ENCODE measurements around the gene CADM2. TPM values are rescaled to one million over a fixed set of nuclear protein-coding genes. Genes with fewer than 3 reads are reported as not detected.

Gene CADM2
- total RNA-seq, 6 donors from 2014 or later, result under 0.01 to 4.6 (median 1.2) TPM

DNA sequence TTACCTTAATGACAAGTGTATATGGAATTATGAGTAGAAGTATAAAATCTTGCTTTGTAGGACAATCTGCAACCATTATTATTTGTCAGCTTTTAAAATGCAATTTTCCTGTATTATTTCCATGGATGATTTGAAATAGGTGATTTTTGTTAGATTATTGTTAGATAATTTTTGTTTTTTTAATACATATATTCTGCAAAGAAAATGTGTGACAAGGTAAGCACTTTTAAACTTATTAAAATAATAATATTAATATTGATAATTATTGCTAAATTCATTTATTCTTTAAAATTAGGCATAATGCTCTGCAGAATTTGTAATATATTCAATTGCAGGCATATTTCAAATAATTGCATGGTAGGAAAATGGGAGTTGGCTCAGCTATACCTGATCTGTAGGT is 329.5 kb downstream of the CADM2 start:
- TF ChIP-seq EP300 (IDR thresholded peaks at IDR 0.05) (no peak), POLR2A (IDR thresholded peaks at IDR 0.05) (no peak), POLR2AphosphoS5 (IDR thresholded peaks at IDR 0.05) (no peak)
- TF ChIP-seq, protein P1, sequence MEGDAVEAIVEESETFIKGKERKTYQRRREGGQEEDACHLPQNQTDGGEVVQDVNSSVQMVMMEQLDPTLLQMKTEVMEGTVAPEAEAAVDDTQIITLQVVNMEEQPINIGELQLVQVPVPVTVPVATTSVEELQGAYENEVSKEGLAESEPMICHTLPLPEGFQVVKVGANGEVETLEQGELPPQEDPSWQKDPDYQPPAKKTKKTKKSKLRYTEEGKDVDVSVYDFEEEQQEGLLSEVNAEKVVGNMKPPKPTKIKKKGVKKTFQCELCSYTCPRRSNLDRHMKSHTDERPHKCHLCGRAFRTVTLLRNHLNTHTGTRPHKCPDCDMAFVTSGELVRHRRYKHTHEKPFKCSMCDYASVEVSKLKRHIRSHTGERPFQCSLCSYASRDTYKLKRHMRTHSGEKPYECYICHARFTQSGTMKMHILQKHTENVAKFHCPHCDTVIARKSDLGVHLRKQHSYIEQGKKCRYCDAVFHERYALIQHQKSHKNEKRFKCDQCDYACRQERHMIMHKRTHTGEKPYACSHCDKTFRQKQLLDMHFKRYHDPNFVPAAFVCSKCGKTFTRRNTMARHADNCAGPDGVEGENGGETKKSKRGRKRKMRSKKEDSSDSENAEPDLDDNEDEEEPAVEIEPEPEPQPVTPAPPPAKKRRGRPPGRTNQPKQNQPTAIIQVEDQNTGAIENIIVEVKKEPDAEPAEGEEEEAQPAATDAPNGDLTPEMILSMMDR (IDR thresholded peaks at IDR 0.05), result no peak
- Histone ChIP-seq H3K4me1 (no peaks in the 10 kb centered on the region), H3K27me3 (no peaks in the 10 kb centered on the region), H3K4me3 (no peak overlapping the region), H3K27ac (no peak overlapping the region), H3K9me3 (no peaks in the 10 kb centered on the region), H3K36me3 (no peaks in the 10 kb centered on the region)
- ATAC-seq (ENCODE audit: low FRiP score in 2 of 2), result no peak
- no peak for DNase-seq

GRCh38 chr3:85297291-85297690 is 338.5 kb downstream of the CADM2 start:
- DNase-seq (no peak), ATAC-seq (ENCODE audit: low FRiP score in 2 of 2) (no peak)
- Histone ChIP-seq H3K27ac (no peak overlapping the region), H3K4me1 (no peaks in the 10 kb centered on the region), H3K4me3 (no peak overlapping the region), H3K9me3 (no peaks in the 10 kb centered on the region), H3K27me3 (no peaks in the 10 kb centered on the region), H3K36me3 (no peaks in the 10 kb centered on the region)
- TF ChIP-seq, protein P1 (IDR thresholded peaks at IDR 0.05), result no peak
- TF ChIP-seq POLR2A (IDR thresholded peaks at IDR 0.05) (no peak), POLR2AphosphoS5 (IDR thresholded peaks at IDR 0.05) (no peak), EP300 (IDR thresholded peaks at IDR 0.05) (no peak)

DNA sequence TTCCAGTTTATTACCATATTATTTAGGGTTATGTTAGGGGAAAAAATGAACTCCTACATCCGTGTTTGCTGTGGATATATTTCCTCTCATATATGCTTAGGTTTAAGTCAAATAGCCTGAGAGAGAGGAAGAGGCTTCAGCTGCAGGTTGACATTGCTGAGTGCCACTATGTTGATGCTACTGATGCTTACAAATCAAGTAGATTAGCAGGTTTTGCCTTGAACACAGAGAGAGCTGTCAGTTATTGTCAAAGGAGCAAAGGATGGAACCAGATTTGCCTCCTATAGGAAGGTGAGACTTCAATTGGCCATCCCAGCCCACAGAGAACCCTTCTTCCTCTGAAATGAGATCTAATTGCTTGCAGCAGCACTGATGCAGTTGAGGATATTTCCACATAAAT is 339.2 kb downstream of the CADM2 start:
- Histone ChIP-seq H3K9me3 (no peaks in the 10 kb centered on the region), H3K4me1 (no peaks in the 10 kb centered on the region), H3K27ac (no peak overlapping the region), H3K4me3 (no peak overlapping the region), H3K36me3 (no peaks in the 10 kb centered on the region), H3K27me3 (no peaks in the 10 kb centered on the region)
- ATAC-seq (ENCODE audit: low FRiP score in 2 of 2), result no peak
- DNase-seq, result no peak
- 47 to 61% methylated on average over 1 of the region's 1 CpG for WGBS, 2 donors
- no peak for TF ChIP-seq POLR2A (IDR thresholded peaks at IDR 0.05)

GRCh38 chr3:85303156-85303555 is 344.4 kb downstream of the CADM2 start:
- Histone ChIP-seq H3K4me3 (no peak overlapping the region), H3K27me3 (no peaks in the 10 kb centered on the region), H3K27ac (no peak overlapping the region), H3K36me3 (no peaks in the 10 kb centered on the region), H3K9me3 (no peaks in the 10 kb centered on the region), H3K4me1 (no peaks in the 10 kb centered on the region)
- DNase-seq, result no peak
- 70 to 78% methylated on average over 4 of the region's 4 CpGs for WGBS, 2 donors
- ATAC-seq (ENCODE audit: low FRiP score in 2 of 2), result no peak
- TF ChIP-seq POLR2A (IDR thresholded peaks at IDR 0.05), result no peak
- no peak for TF ChIP-seq POLR2AphosphoS5 (IDR thresholded peaks at IDR 0.05)
- TF ChIP-seq, protein P1 (IDR thresholded peaks at IDR 0.05), result no peak
- no peak for TF ChIP-seq EP300 (IDR thresholded peaks at IDR 0.05)

DNA sequence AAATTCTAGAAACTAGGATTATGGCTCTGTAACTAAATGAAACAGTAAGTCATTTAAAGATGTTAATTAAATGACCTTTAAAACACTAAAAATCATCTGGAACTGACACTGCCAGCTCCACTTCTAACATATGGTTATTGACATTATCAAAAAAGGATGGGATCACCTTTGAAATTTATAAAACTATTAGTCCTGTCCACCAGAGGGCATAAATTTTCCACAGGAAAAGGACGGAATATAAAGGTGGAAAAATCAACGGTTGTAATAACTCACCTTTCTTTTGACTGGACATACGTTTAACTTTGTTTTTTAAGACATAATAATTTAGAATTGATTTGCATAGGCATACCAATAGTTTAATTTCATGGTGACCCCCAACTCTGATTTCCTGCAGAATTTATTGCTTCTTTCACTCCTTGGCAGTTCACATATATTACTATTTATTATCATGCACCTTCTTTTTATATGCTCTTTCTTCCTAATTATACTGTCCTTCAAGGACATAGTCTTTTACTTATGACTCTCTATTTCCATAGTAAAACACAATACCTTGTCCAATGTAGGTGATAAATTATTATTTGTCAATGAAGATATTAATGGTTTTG is 345.7 kb downstream of the CADM2 start:
- TF ChIP-seq, protein P1 (IDR thresholded peaks at IDR 0.05), result peak in 1 of 6 experiments; percentile 7
- TF ChIP-seq EP300 (IDR thresholded peaks at IDR 0.05), result no peak
- Histone ChIP-seq H3K9me3 (no peaks in the 10 kb centered on the region), H3K4me3 (no peak overlapping the region), H3K4me1 (no peaks in the 10 kb centered on the region), H3K36me3 (no peaks in the 10 kb centered on the region), H3K27me3 (no peaks in the 10 kb centered on the region), H3K27ac (no peak overlapping the region)
- DNase-seq (no peak), ATAC-seq (ENCODE audit: low FRiP score in 2 of 2) (no peak)
- WGBS, 2 donors, result 51 to 62% methylated on average over 3 of the region's 3 CpGs

All from upper lobe of left lung (tissue), 6 donors.